GM12873 (cell line): ENCODE results near the gene ITGA3.

ENCODE experiments used
- TF ChIP-seq, protein P1 (sequence below): IDR thresholded peaks from 2 replicates; pipeline ENCODE4 v1.5.1; 2012; ENCODE audit warnings: low read depth, mild to moderate bottlenecking, moderate library complexity, low read length, control low read depth; ENCODE audit not compliant: insufficient read depth; ENCODE audit errors: missing control alignments

The ITGA3 gene

DNA sequence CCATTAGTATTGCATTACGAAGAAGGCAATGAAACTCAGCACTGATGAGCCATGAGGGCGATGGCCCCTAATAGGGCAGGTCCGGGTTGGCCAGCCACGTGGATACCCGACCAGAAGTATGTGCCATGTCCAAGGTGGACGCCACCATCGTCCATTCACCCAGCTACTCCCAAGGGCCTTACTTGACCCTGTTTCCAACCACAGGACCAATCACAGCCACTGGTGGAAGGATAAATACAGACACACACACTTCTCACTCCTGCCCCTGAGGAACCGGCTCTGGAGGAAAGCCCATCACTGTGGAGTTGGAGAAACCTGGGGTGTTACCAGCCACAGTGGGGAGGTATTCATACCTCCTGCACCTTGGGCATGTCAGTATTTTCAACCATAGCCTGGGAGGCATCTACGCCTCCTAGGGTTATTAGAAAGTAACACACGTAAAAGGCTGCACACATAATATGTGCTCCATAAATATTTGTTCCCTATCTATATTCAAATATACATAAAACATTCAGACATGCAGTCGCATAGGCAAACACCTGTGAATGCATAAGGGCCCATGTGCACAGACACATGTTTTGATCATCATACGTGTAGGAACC is 5.4 kb upstream of the ITGA3 start:
- TF ChIP-seq, protein P1, sequence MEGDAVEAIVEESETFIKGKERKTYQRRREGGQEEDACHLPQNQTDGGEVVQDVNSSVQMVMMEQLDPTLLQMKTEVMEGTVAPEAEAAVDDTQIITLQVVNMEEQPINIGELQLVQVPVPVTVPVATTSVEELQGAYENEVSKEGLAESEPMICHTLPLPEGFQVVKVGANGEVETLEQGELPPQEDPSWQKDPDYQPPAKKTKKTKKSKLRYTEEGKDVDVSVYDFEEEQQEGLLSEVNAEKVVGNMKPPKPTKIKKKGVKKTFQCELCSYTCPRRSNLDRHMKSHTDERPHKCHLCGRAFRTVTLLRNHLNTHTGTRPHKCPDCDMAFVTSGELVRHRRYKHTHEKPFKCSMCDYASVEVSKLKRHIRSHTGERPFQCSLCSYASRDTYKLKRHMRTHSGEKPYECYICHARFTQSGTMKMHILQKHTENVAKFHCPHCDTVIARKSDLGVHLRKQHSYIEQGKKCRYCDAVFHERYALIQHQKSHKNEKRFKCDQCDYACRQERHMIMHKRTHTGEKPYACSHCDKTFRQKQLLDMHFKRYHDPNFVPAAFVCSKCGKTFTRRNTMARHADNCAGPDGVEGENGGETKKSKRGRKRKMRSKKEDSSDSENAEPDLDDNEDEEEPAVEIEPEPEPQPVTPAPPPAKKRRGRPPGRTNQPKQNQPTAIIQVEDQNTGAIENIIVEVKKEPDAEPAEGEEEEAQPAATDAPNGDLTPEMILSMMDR, result no peak

DNA sequence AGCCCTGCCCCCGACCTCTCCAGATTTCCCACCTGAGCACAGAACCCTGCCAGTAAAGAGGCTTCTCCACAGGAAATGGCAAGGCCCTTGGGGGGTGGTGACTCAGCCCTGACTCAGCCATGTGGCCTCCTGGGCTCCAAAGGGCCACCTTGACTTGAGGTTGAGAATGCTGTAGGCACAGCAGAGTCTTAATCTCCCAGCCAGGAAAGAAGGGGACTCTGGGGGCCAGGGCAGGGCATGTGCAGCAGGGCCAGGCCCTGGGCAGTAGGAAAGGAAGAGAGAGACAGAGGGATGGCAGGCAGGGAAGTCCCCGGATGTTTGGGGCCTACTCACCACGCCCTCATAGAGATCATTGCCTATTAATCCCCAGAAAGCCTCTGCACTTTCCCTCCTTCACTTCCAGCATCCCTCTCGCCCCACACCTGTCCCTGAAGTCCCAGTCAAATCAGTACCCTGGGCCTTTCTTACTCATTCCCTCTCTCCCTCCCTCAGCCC is 4.8 kb upstream of the ITGA3 start:
- TF ChIP-seq, protein P1, result no peak

DNA sequence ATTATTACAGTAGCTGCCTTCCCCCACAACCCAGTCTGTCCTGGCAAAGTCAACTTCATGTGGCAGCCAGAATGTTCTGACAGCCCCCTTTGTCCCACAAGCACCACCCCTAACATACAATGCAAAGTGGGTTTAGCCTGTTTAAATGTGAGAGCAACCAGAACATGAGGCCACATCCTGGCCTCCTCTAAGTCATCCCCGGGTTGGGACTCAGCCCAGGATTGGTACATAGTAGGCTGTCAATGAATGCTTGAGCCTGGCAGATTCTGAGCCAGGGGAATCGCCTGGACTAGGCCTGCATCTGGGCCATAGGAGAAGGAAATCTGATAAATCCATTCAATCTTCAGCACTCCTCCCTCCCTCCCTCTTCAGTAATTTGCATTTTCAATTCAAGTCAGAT is 4.3 kb upstream of the ITGA3 start:
- TF ChIP-seq, protein P1, result no peak

DNA sequence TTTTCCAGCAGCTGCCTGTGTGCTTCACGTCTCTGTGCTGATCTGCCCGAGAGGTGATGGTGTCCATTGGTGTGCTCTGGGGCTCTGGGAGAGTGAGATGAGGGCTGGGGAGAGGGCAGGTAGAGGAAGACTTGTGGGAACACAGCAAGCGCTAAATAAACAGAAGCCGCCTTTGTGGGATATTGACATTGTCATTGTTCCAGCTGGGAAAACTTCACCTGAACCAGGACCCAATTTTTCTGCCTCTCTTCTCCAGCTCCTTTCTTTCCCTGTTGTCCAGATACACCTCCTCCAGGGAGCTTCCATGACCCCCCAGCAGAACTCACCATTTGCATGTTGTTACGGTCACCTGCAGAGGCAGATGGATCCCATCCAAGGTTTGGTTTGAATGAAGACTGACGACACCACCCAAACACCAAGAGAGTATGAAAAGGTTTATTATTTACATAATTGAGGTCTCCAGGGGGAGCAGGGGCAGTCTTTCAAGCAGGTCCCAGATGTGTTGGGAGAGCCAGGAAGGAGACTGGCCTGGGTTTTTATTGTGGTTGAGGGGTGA is 3.6 kb upstream of the ITGA3 start:
- TF ChIP-seq, protein P1, result no peak

DNA sequence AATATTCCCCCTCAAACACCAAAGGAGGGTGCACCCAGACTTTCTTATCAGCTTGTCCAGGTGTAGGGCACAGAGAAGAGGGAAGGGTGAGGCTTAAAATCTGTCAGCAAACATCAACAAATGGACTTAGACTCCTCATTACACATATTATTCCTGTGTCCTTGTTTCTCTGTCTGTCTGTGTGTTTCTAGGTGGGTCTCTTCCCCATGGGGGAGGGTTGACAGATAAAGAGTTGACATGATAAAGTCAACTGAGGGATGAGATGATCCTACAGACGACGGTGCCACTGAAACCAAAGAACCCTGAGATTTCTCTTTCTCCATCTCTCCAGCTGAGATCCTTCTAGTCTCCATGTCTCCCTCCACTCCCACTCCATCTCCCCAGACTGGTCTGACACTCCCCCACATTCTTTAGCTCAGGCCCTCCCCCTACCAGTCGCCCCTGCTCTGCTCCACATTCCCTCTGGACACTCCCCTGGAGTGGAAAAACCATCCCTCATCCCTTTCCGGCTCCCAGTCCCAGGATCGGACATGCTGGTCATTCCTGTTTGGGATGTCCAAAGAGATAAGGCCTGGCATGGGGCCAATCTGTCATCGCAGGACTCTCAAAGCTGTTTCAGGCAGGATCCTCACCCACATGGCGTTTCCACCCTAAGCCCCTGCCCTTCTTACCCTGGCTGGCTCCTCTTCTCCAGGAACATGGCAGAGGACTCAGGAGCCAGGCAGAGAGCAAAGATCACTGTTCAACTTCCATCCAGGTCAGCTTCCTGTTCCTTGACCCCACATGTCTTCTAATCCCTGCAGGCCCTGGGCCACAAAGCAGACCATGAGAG is 2.9 kb upstream of the ITGA3 start:
- TF ChIP-seq, protein P1, result no peak

DNA sequence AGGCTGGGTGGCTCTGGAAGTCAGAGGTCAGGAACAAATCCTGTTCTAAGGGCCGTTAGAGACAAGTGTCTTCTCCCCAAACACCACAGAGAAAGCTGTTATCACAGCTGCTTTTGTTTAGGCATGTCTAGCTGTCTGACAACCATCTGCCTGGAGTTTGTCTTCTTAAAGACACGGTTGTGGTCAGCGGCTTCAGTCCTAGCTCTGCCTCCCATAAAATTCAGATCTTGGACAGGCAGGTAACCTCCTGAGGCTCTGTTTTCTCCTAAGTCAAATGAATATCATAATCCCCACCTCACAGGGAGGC is 2.3 kb upstream of the ITGA3 start:
- TF ChIP-seq, protein P1, result no peak

DNA sequence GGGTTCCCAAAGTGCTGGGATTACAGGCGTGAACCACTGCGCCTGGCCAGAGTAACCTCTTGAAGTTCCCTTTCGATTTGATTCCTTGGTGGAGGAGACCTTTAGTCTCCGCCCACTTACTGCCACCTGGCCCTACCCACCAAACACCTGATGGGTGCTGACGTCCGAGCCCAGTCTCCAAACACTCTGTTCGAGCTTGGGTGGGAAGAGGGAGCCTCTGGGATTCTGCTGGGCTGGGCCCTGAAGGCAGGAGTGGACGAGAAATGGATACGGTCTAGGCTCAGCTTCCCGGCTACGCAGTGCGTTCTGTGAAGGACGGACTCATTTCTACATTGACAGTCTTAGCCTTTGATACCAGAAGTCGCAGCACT is 870 bp upstream of the ITGA3 start:
- TF ChIP-seq, protein P1, result no peak
